AG04450 (cell line): ENCODE data around the gene CNOT8. TPM values are rescaled to one million over a fixed set of nuclear protein-coding genes. Genes with fewer than 3 reads are reported as not detected.

Experiments
- CTCF ChIA-PET: fragments of 300-600, 350-600 bp; formaldehyde crosslinking; extraction: SDS; loops from one replicate; lab custom pipeline; 2022; ENCODE audit warnings: antibody characterized with exemption, inconsistent platforms; lab: Charles Lee
- POLR2A ChIA-PET: fragments of 350-600 bp; formaldehyde crosslinking; extraction: SDS; loops from one replicate; lab custom pipeline; 2021; ENCODE audit warnings: antibody characterized with exemption, inconsistent platforms; lab: Yijun Ruan, JAX
- DNase-seq: peaks from one replicate; pipeline ENCODE4 v3.0.0-alpha.2; 2011; ENCODE audit warnings: low read depth, low spot score
- H3K27ac ChIP-seq: one replicate; pipeline ENCODE4 v1.5.1; 2012; ENCODE audit warnings: low read depth, low read length, control low read depth
- H3K27me3 ChIP-seq: one replicate; pipeline ENCODE4 v1.6.0; 2012; ENCODE audit warnings: low read length; ENCODE audit not compliant: control insufficient read depth, insufficient read depth
- H3K4me3 ChIP-seq: 2 replicates; pipeline ENCODE4 v1.5.1; 2011; ENCODE audit warnings: mild to moderate bottlenecking, low read depth, low read length, control low read depth
- H3K9me3 ChIP-seq: 2 replicates; pipeline ENCODE4 v1.5.1; 2012; ENCODE audit warnings: low read length; ENCODE audit not compliant: control insufficient read depth, insufficient read depth
- CTCF ChIP-seq: IDR thresholded peaks from 2 replicates; pipeline ENCODE4 v1.5.1; 2011; ENCODE audit warnings: low read depth, low read length, control low read depth, inconsistent platforms
- polyA plus RNA-seq: library from polyadenylated mRNA; depleted of rRNA; stranded (reverse); fragments of >200 nt; gene quantifications from 2 replicates; pipeline ENCODE4 v1.2.3, GENCODE V29; 2011

CNOT8 gene
- polyA plus RNA-seq, 1 experiment = 51.8 TPM

- Histone ChIP-seq H3K27ac (no peak overlapping the region), H3K4me3 (no peak overlapping the region), H3K27me3 (no peaks in the 10 kb centered on the region), H3K9me3 (no peaks in the 10 kb centered on the region)
- ChIA-PET POLR2A (no interaction called here), CTCF (interaction anchor here (0.6 to 1.5 kb wide), 3 partner anchors 153 to 172 kb away, joined by 3 to 5 read pairs (median 3); no protein-coding TSS in a partner anchor)
- DNase-seq = no peak
- no peak for TF ChIP-seq CTCF
These were observed 44.7 kb upstream of the CNOT8 start for GRCh38 chr5:154813736-154814135.

GRCh38 chr5:154815025-154815424 is 43.4 kb upstream of the CNOT8 start:
- no peak for TF ChIP-seq CTCF
- no peak for DNase-seq
- Histone ChIP-seq H3K4me3 (no peak overlapping the region), H3K27ac (no peak overlapping the region), H3K9me3 (no peaks in the 10 kb centered on the region), H3K27me3 (no peaks in the 10 kb centered on the region)
- CTCF ChIA-PET = no interaction called here
- POLR2A ChIA-PET = no interaction called here

GRCh38 chr5:154815684-154816247 is 42.7 kb upstream of the CNOT8 start:
- CTCF ChIA-PET = interaction anchor here (1.9 kb wide), 1 partner anchor 165 kb away, joined by 5 read pairs; no protein-coding TSS in a partner anchor
- H3K27ac ChIP-seq = no peak overlapping the region
- POLR2A ChIA-PET = no interaction called here

GRCh38 chr5:154816891-154817492 is 41.4 kb upstream of the CNOT8 start:
- Histone ChIP-seq H3K27me3 (no peaks in the 10 kb centered on the region), H3K4me3 (no peak overlapping the region), H3K27ac (no peak overlapping the region), H3K9me3 (no peaks in the 10 kb centered on the region)
- DNase-seq = no peak
- CTCF ChIA-PET = interaction anchor here (0.6 to 1.9 kb wide), 3 partner anchors 21 to 166 kb away, joined by 3 to 5 read pairs (median 4); no protein-coding TSS in a partner anchor
- no peak for TF ChIP-seq CTCF
- POLR2A ChIA-PET = no interaction called here

More at GRCh38 chr5:154815684-154816247, 42.7 kb upstream of the CNOT8 start:
- Histone ChIP-seq H3K9me3 (no peaks in the 10 kb centered on the region), H3K4me3 (no peak overlapping the region), H3K27me3 (no peaks in the 10 kb centered on the region)
- TF ChIP-seq CTCF = no peak
- DNase-seq = no peak

- H3K27me3 ChIP-seq = no peaks in the 10 kb centered on the region
- H3K9me3 ChIP-seq = no peaks in the 10 kb centered on the region
- no peak for DNase-seq
- TF ChIP-seq CTCF = no peak
- H3K4me3 ChIP-seq = no peak overlapping the region
- no peak overlapping the region for H3K27ac ChIP-seq
- CTCF ChIA-PET = interaction anchor here (0.5 to 1.9 kb wide), 2 partner anchors 167 to 744 kb away, joined by 3 to 5 read pairs; no protein-coding TSS in a partner anchor
- POLR2A ChIA-PET = interaction anchor here (0.7 kb wide), 1 partner anchor 171 kb away, joined by 3 read pairs; no protein-coding TSS in a partner anchor
These were observed 40.6 kb upstream of the CNOT8 start for GRCh38 chr5:154817815-154818214.
